ENCODE results near the gene NUP93.
"Not testable (repeated sequence)": the region's sequence is repeated elsewhere in the genome, so short reads cannot be mapped to it uniquely, and the experiment has no call there.

NUP93 gene

DNA sequence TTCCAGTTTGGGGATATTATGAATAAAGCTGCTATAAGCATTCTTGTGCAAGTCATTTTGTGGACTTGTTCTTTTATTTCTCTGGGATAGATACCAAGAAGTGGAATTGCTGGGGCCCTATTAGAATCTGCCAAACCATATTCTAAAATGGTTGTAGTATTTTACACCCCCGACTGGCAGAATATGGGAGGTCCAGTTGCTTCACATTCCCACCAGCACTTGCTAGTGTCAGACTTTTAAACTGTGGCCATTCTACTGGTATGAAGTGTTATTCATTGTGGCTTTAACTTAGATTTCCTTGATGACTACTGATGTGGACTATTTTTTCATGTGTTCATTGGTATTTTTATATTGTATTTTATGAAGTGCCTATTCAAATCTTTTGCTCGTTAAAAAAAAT is 18.1 kb upstream of the NUP93 start:
- Histone ChIP-seq H3K4me3 (ENCODE audit: low read length) (no peak overlapping the region), H3K27me3 (ENCODE audit: control insufficient read depth, insufficient read depth, low read length) (peaks cover 7% of the 10 kb centered on the region), H3K9ac (ENCODE audit: low read length) (no peak overlapping the region), H3K36me3 (ENCODE audit: control insufficient read depth, low read depth, low read length) (no peaks in the 10 kb centered on the region), H3K27ac (ENCODE audit: low read length) (no peak overlapping the region), H3K4me1 (ENCODE audit: control insufficient read depth, low read depth, low read length) (no peaks in the 10 kb centered on the region), H3K9me3 (ENCODE audit: control insufficient read depth, low read depth, low read length) (no peaks in the 10 kb centered on the region)

- no peaks in the 10 kb centered on the region for H3K36me3 ChIP-seq (ENCODE audit: control insufficient read depth, low read depth, low read length)
- no peaks in the 10 kb centered on the region for H3K4me1 ChIP-seq (ENCODE audit: control insufficient read depth, low read depth, low read length)
- peaks cover 7% of the 10 kb centered on the region for H3K27me3 ChIP-seq (ENCODE audit: control insufficient read depth, insufficient read depth, low read length)
- H3K4me3 ChIP-seq (ENCODE audit: low read length), result no peak overlapping the region
- H3K9ac ChIP-seq (ENCODE audit: low read length), result no peak overlapping the region
- H3K9me3 ChIP-seq (ENCODE audit: control insufficient read depth, low read depth, low read length), result no peaks in the 10 kb centered on the region
- no peak overlapping the region for H3K27ac ChIP-seq (ENCODE audit: low read length)
These were observed 16.1 kb upstream of the NUP93 start for GRCh38 chr16:56713794-56714193.

DNA sequence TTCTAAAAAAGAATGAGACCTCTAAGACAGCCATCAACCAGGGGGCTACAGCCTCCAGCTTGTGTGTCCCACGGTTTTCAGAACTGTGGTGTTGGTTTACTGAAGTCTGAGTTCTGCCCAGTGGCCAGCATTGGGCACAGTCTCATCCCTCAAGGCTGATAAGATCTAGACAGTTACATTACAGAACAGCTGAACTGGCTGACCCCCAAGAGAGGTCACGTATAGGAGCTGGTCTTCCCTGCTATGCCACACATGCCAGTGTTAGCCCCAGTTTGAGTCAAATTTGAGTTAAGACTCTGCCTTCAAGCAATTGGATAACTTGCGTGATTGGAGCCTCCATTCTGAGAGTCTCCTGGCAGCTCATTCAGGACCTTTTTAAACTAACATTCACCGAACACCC is 14.8 kb upstream of the NUP93 start:
- H3K27me3 ChIP-seq (ENCODE audit: control insufficient read depth, insufficient read depth, low read length), result peaks cover 7% of the 10 kb centered on the region
- no peak overlapping the region for H3K9ac ChIP-seq (ENCODE audit: low read length)
- H3K9me3 ChIP-seq (ENCODE audit: control insufficient read depth, low read depth, low read length), result no peaks in the 10 kb centered on the region
- H3K27ac ChIP-seq (ENCODE audit: low read length), result no peak overlapping the region
- no peak overlapping the region for H3K4me3 ChIP-seq (ENCODE audit: low read length)
- no peaks in the 10 kb centered on the region for H3K4me1 ChIP-seq (ENCODE audit: control insufficient read depth, low read depth, low read length)
- no peaks in the 10 kb centered on the region for H3K36me3 ChIP-seq (ENCODE audit: control insufficient read depth, low read depth, low read length)

- no peaks in the 10 kb centered on the region for H3K9me3 ChIP-seq (ENCODE audit: control insufficient read depth, low read depth, low read length)
- H3K36me3 ChIP-seq (ENCODE audit: control insufficient read depth, low read depth, low read length), result no peaks in the 10 kb centered on the region
- no peak overlapping the region for H3K9ac ChIP-seq (ENCODE audit: low read length)
- H3K27ac ChIP-seq (ENCODE audit: low read length), result no peak overlapping the region
- H3K4me1 ChIP-seq (ENCODE audit: control insufficient read depth, low read depth, low read length), result no peaks in the 10 kb centered on the region
- no peak overlapping the region for H3K4me3 ChIP-seq (ENCODE audit: low read length)
- H3K27me3 ChIP-seq (ENCODE audit: control insufficient read depth, insufficient read depth, low read length), result peaks cover 7% of the 10 kb centered on the region
These were observed 13.2 kb upstream of the NUP93 start for GRCh38 chr16:56716761-56717160.

DNA sequence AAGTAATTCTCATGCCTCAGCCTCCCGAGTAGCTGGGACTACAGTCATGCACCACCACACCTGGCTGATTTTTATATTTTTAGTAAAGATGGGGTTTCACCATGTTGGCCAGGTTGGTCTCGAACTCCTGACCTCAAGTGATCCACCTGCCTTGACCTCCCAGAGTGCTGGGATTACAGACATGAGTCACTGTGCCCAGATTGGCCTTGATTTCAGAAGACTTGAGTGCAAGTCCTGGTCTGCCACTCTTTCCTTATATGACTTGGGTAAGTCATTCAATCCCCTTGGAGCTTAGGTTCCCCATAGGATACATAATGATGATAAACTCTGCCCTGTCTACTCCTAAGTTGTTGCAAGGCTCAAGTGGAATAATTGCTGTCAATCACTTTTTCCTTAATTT is 12.4 kb upstream of the NUP93 start:
- not testable (repeated sequence) for H3K4me1 ChIP-seq (ENCODE audit: control insufficient read depth, low read depth, low read length); H3K4me3 ChIP-seq (ENCODE audit: low read length); H3K9me3 ChIP-seq (ENCODE audit: control insufficient read depth, low read depth, low read length); H3K36me3 ChIP-seq (ENCODE audit: control insufficient read depth, low read depth, low read length); H3K27ac ChIP-seq (ENCODE audit: low read length); H3K9ac ChIP-seq (ENCODE audit: low read length); H3K27me3 ChIP-seq (ENCODE audit: control insufficient read depth, insufficient read depth, low read length)

GRCh38 chr16:56722200-56722842 is 7.6 kb upstream of the NUP93 start:
- no peaks in the 10 kb centered on the region for H3K4me1 ChIP-seq (ENCODE audit: control insufficient read depth, low read depth, low read length)
- H3K36me3 ChIP-seq (ENCODE audit: control insufficient read depth, low read depth, low read length), result no peaks in the 10 kb centered on the region
- no peak overlapping the region for H3K9ac ChIP-seq (ENCODE audit: low read length)
- H3K9me3 ChIP-seq (ENCODE audit: control insufficient read depth, low read depth, low read length), result no peaks in the 10 kb centered on the region
- no peak overlapping the region for H3K27ac ChIP-seq (ENCODE audit: low read length)
- no peak overlapping the region for H3K4me3 ChIP-seq (ENCODE audit: low read length)
- H3K27me3 ChIP-seq (ENCODE audit: control insufficient read depth, insufficient read depth, low read length), result no peaks in the 10 kb centered on the region

DNA sequence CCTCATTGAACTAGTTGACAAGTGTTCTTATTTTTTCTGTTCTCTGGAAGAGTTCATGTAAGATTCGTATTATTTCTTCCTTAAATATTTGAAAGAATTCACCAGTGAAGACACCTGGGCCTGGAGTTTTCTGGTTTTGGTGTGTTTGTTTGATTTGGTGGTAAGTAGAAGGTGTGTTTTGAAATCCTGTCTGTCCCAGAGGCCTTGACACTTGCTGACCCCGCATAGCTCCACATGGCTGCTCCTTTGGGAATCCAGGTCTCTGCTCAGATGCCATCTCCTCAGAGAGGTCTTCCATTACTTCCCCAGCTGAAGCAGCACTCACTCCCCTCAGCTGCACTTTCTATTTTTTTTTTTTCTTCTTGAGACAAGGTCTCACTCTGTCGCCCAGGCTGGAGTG is 5.7 kb upstream of the NUP93 start:
- peaks cover under 1% of the 10 kb centered on the region for H3K4me1 ChIP-seq (ENCODE audit: control insufficient read depth, low read depth, low read length)
- H3K9ac ChIP-seq (ENCODE audit: low read length), result no peak overlapping the region
- no peaks in the 10 kb centered on the region for H3K27me3 ChIP-seq (ENCODE audit: control insufficient read depth, insufficient read depth, low read length)
- no peak overlapping the region for H3K27ac ChIP-seq (ENCODE audit: low read length)
- H3K9me3 ChIP-seq (ENCODE audit: control insufficient read depth, low read depth, low read length), result no peaks in the 10 kb centered on the region
- no peaks in the 10 kb centered on the region for H3K36me3 ChIP-seq (ENCODE audit: control insufficient read depth, low read depth, low read length)
- H3K4me3 ChIP-seq (ENCODE audit: low read length), result no peak overlapping the region

- Histone ChIP-seq H3K27ac (ENCODE audit: low read length) (no peak overlapping the region), H3K9me3 (ENCODE audit: control insufficient read depth, low read depth, low read length) (no peaks in the 10 kb centered on the region), H3K4me3 (ENCODE audit: low read length) (no peak overlapping the region), H3K27me3 (ENCODE audit: control insufficient read depth, insufficient read depth, low read length) (no peaks in the 10 kb centered on the region), H3K9ac (ENCODE audit: low read length) (no peak overlapping the region), H3K36me3 (ENCODE audit: control insufficient read depth, low read depth, low read length) (no peaks in the 10 kb centered on the region), H3K4me1 (ENCODE audit: control insufficient read depth, low read depth, low read length) (peaks cover 10% of the 10 kb centered on the region)
These were observed 3.6 kb upstream of the NUP93 start for GRCh38 chr16:56726283-56726682.

- no peak overlapping the region for H3K27ac ChIP-seq (ENCODE audit: low read length)
- H3K4me1 ChIP-seq (ENCODE audit: control insufficient read depth, low read depth, low read length), result peaks cover 10% of the 10 kb centered on the region
- no peak overlapping the region for H3K9ac ChIP-seq (ENCODE audit: low read length)
- no peaks in the 10 kb centered on the region for H3K27me3 ChIP-seq (ENCODE audit: control insufficient read depth, insufficient read depth, low read length)
- H3K36me3 ChIP-seq (ENCODE audit: control insufficient read depth, low read depth, low read length), result no peaks in the 10 kb centered on the region
- no peak overlapping the region for H3K4me3 ChIP-seq (ENCODE audit: low read length)
- no peaks in the 10 kb centered on the region for H3K9me3 ChIP-seq (ENCODE audit: control insufficient read depth, low read depth, low read length)
These were observed 3.0 kb upstream of the NUP93 start for GRCh38 chr16:56726926-56727325.

- no peak overlapping the region for H3K27ac ChIP-seq (ENCODE audit: low read length)
- no peaks in the 10 kb centered on the region for H3K9me3 ChIP-seq (ENCODE audit: control insufficient read depth, low read depth, low read length)
- no peak overlapping the region for H3K4me3 ChIP-seq (ENCODE audit: low read length)
- H3K36me3 ChIP-seq (ENCODE audit: control insufficient read depth, low read depth, low read length), result no peaks in the 10 kb centered on the region
- no peaks in the 10 kb centered on the region for H3K27me3 ChIP-seq (ENCODE audit: control insufficient read depth, insufficient read depth, low read length)
- H3K4me1 ChIP-seq (ENCODE audit: control insufficient read depth, low read depth, low read length), result peaks cover 10% of the 10 kb centered on the region
- no peak overlapping the region for H3K9ac ChIP-seq (ENCODE audit: low read length)
These were observed 1.9 kb upstream of the NUP93 start for GRCh38 chr16:56728027-56728426.

DNA sequence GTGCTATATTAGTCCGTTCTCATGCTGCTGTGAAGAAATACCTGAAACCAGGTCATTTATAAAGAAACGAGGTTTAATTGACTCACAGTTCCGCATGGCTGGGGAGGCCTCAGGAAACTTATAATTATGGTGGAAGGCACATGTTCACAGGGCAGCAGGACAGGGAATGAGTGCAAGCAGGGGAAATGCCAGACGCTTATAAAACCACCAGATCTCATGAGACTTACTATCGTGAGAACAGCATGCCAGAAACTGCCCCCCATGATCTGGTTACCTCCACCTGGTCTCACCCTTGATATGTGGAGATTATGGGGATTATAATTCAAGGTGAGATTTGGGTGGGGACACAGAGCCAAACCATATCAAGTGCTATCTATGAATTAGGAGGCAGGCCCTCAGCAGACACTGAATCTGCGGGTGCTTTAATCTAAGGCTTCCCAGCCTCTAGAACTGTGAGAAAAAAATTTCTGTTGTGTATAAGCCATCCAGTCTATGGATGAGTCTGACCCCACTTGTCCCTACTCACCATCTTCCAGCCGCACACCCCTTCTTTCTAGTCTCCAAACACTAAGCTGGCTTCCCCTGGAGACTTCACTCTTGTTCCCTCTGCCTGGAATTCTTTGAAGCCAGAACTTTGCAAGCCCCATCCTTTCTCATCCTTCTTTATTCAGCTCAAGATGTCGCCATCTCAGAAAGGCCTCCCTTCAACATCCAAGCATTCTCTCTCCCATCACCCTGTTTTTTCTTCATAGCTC is 772 bp upstream of the NUP93 start:
- peaks cover 10% of the 10 kb centered on the region for H3K4me1 ChIP-seq (ENCODE audit: control insufficient read depth, low read depth, low read length)
- peak overlapping the region; percentile 89 for H3K4me3 ChIP-seq (ENCODE audit: low read length)
- no peaks in the 10 kb centered on the region for H3K27me3 ChIP-seq (ENCODE audit: control insufficient read depth, insufficient read depth, low read length)
- H3K36me3 ChIP-seq (ENCODE audit: control insufficient read depth, low read depth, low read length), result no peaks in the 10 kb centered on the region
- peak overlapping the region; percentile 83 for H3K9ac ChIP-seq (ENCODE audit: low read length)
- H3K9me3 ChIP-seq (ENCODE audit: control insufficient read depth, low read depth, low read length), result no peaks in the 10 kb centered on the region
- H3K27ac ChIP-seq (ENCODE audit: low read length), result no peak overlapping the region

GRCh38 chr16:56732366-56732765 is 2.4 kb downstream of the NUP93 start:
- no peaks in the 10 kb centered on the region for H3K9me3 ChIP-seq (ENCODE audit: control insufficient read depth, low read depth, low read length)
- H3K9ac ChIP-seq (ENCODE audit: low read length), result no peak overlapping the region
- no peaks in the 10 kb centered on the region for H3K36me3 ChIP-seq (ENCODE audit: control insufficient read depth, low read depth, low read length)
- no peak overlapping the region for H3K27ac ChIP-seq (ENCODE audit: low read length)
- peaks cover 10% of the 10 kb centered on the region for H3K4me1 ChIP-seq (ENCODE audit: control insufficient read depth, low read depth, low read length)
- no peak overlapping the region for H3K4me3 ChIP-seq (ENCODE audit: low read length)
- H3K27me3 ChIP-seq (ENCODE audit: control insufficient read depth, insufficient read depth, low read length), result no peaks in the 10 kb centered on the region
